H1 (cell line): ENCODE measurements around the gene LIPE. TPM values are rescaled to one million over a fixed set of nuclear protein-coding genes. Genes with fewer than 3 reads are reported as not detected.
A peak's percentile ranks its signal among the peaks of the same experiment; 100 is the strongest.

ENCODE experiments used
- CHD1 ChIP-seq: IDR thresholded peaks from 2 replicates; pipeline ENCODE4 v1.6.1; 2012; ENCODE audit warnings: low read depth, low read length, improper control_type of control experiment
- EP300 ChIP-seq, 2 experiments: IDR thresholded peaks; 1 replicate in 1 of 2; 2 replicates in 1 of 2; pipeline ENCODE4 v1.6.1; 2011 to 2012; ENCODE audit warnings: low read depth in 2 of 2, low read length in 2 of 2, mild to moderate bottlenecking in 2 of 2, borderline replicate concordance in 1 of 2, inconsistent platforms in 1 of 2, moderate library complexity in 1 of 2
- JUN ChIP-seq: IDR thresholded peaks from 2 replicates; pipeline ENCODE4 v1.6.1; 2011; ENCODE audit warnings: low read depth, mild to moderate bottlenecking, improper control_type of control experiment, low read length
- KDM4A ChIP-seq: IDR thresholded peaks from one replicate; pipeline ENCODE4 v1.7.1; 2012; ENCODE audit warnings: low read depth, mild to moderate bottlenecking, moderate library complexity, low read length, inconsistent platforms; ENCODE audit not compliant: severe bottlenecking
- POLR2AphosphoS5 ChIP-seq: IDR thresholded peaks from 2 replicates; pipeline ENCODE4 v1.6.1; 2011; ENCODE audit warnings: low read depth, low read length
- RBBP5 ChIP-seq: IDR thresholded peaks from 2 replicates; pipeline ENCODE4 v1.7.1; 2012; ENCODE audit warnings: low read depth, mild to moderate bottlenecking, inconsistent platforms, low read length, moderate library complexity, borderline replicate concordance
- SAP30 ChIP-seq: fragments of 300-600 bp; sonication (generic); IDR thresholded peaks from 2 replicates; pipeline ENCODE4 v1.7.1; 2012; ENCODE audit warnings: low read length, moderate library complexity, mild to moderate bottlenecking, inconsistent platforms; ENCODE audit not compliant: insufficient read depth, insufficient replicate concordance
- SIX5 ChIP-seq: IDR thresholded peaks from 2 replicates; pipeline ENCODE4 v1.6.1; 2011; ENCODE audit warnings: mild to moderate bottlenecking, low read depth, low read length
- polyA plus RNA-seq, 7 experiments: library from polyadenylated mRNA; depleted of rRNA in 3 of 7; stranded (reverse) in 5 of 7; unstranded in 2 of 7; fragments of >200 nt in 5 of 7; fragments of 200-250 nt in 2 of 7; gene quantifications; 1 replicate in 5 of 7; 2 replicates in 1 of 7; 4 replicates in 1 of 7; pipeline versions ENCODE4 v1.2.1 to v1.2.3, GENCODE V29; 2011 to 2013; ENCODE audit warnings: missing spikeins in 2 of 7, mixed read lengths in 2 of 7
- total RNA-seq: library from RNA; stranded (reverse); fragmentation: NEBNext Ultra II Directional; extraction: Animal tissue kit (Norgen Biotek cat#: 25700); gene quantifications from 2 replicates; pipeline ENCODE4 v1.2.1, GENCODE V29; 2021
- TF ChIP-seq, protein P1 (sequence below): fragments of 300-600 bp; sonication (generic); IDR thresholded peaks from 2 replicates; pipeline ENCODE4 v1.7.1; 2012; ENCODE audit warnings: low read length, moderate library complexity, mild to moderate bottlenecking, inconsistent platforms; ENCODE audit not compliant: insufficient replicate concordance

The LIPE gene
- total and polyA plus RNA-seq, 2 of the 8 experiments (the other 6 are each of a cell fraction or from before 2014, with no cell fraction given): 8.7 to 15.9 TPM

DNA sequence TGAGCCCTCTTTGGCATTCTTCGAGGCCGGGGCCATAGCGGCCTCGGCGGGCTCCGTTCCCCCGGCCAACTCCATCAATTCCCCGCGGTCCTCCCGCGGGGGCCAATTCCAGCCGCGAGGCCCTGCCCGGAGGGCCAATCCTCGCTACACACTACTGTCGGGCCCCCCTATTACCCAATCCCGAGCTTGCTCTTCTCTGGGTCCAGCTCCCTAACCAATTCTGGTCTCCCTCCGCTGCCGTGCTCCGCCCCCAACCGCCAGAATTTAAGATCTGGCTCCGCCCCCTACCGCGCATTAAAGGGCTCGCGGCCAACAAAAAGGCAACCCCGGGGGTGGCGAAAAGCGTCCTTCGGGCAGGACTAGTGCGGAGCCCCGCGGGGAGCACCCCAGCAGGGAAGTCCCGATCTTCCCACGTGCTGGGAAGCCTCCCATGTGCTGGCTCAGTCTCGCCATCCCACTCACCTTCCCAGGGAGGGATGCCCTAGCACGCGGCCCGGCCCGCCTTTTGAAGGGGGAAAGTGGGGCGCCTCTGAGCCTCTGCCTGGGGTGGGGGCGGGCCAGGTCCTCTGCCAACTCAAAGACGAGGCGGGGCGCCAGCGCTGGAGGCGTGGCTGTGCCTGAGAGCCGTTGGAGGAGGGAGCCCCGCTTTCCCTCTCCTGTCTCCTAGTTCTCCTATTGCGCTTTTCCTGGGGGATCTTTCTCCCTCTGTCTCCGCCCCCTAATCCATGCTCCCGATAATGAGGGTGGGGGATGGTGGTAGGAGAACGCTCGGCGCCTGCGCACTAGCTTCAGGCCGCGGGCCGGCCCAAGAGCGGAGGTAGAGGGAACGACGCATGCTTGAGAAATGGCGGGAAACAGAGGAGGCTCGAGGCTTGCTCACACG is 3.5 kb downstream of the LIPE start (continued):
- TF ChIP-seq, protein P1, sequence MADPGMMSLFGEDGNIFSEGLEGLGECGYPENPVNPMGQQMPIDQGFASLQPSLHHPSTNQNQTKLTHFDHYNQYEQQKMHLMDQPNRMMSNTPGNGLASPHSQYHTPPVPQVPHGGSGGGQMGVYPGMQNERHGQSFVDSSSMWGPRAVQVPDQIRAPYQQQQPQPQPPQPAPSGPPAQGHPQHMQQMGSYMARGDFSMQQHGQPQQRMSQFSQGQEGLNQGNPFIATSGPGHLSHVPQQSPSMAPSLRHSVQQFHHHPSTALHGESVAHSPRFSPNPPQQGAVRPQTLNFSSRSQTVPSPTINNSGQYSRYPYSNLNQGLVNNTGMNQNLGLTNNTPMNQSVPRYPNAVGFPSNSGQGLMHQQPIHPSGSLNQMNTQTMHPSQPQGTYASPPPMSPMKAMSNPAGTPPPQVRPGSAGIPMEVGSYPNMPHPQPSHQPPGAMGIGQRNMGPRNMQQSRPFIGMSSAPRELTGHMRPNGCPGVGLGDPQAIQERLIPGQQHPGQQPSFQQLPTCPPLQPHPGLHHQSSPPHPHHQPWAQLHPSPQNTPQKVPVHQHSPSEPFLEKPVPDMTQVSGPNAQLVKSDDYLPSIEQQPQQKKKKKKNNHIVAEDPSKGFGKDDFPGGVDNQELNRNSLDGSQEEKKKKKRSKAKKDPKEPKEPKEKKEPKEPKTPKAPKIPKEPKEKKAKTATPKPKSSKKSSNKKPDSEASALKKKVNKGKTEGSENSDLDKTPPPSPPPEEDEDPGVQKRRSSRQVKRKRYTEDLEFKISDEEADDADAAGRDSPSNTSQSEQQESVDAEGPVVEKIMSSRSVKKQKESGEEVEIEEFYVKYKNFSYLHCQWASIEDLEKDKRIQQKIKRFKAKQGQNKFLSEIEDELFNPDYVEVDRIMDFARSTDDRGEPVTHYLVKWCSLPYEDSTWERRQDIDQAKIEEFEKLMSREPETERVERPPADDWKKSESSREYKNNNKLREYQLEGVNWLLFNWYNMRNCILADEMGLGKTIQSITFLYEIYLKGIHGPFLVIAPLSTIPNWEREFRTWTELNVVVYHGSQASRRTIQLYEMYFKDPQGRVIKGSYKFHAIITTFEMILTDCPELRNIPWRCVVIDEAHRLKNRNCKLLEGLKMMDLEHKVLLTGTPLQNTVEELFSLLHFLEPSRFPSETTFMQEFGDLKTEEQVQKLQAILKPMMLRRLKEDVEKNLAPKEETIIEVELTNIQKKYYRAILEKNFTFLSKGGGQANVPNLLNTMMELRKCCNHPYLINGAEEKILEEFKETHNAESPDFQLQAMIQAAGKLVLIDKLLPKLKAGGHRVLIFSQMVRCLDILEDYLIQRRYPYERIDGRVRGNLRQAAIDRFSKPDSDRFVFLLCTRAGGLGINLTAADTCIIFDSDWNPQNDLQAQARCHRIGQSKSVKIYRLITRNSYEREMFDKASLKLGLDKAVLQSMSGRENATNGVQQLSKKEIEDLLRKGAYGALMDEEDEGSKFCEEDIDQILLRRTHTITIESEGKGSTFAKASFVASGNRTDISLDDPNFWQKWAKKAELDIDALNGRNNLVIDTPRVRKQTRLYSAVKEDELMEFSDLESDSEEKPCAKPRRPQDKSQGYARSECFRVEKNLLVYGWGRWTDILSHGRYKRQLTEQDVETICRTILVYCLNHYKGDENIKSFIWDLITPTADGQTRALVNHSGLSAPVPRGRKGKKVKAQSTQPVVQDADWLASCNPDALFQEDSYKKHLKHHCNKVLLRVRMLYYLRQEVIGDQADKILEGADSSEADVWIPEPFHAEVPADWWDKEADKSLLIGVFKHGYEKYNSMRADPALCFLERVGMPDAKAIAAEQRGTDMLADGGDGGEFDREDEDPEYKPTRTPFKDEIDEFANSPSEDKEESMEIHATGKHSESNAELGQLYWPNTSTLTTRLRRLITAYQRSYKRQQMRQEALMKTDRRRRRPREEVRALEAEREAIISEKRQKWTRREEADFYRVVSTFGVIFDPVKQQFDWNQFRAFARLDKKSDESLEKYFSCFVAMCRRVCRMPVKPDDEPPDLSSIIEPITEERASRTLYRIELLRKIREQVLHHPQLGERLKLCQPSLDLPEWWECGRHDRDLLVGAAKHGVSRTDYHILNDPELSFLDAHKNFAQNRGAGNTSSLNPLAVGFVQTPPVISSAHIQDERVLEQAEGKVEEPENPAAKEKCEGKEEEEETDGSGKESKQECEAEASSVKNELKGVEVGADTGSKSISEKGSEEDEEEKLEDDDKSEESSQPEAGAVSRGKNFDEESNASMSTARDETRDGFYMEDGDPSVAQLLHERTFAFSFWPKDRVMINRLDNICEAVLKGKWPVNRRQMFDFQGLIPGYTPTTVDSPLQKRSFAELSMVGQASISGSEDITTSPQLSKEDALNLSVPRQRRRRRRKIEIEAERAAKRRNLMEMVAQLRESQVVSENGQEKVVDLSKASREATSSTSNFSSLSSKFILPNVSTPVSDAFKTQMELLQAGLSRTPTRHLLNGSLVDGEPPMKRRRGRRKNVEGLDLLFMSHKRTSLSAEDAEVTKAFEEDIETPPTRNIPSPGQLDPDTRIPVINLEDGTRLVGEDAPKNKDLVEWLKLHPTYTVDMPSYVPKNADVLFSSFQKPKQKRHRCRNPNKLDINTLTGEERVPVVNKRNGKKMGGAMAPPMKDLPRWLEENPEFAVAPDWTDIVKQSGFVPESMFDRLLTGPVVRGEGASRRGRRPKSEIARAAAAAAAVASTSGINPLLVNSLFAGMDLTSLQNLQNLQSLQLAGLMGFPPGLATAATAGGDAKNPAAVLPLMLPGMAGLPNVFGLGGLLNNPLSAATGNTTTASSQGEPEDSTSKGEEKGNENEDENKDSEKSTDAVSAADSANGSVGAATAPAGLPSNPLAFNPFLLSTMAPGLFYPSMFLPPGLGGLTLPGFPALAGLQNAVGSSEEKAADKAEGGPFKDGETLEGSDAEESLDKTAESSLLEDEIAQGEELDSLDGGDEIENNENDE: no peak
- no peak for TF ChIP-seq EP300 (IDR thresholded peaks at IDR 0.05; ENCODE audit: borderline replicate concordance in 1 of 2, low read depth in 2 of 2, low read length in 2 of 2)
- TF ChIP-seq JUN: no peak
- TF ChIP-seq SAP30: no peak
- TF ChIP-seq KDM4A: peak; percentile 23
- TF ChIP-seq POLR2AphosphoS5: 0 out of 2 replicates have a peak, but pooled peaks have one; percentile 40
- no peak for TF ChIP-seq CHD1
- TF ChIP-seq RBBP5: no peak; the same call in 1 of the 2 replicates
- no peak for TF ChIP-seq SIX5
